Karpas-422 (cell line): ENCODE data around the gene ARMC3. TPM values are rescaled to one million over a fixed set of nuclear protein-coding genes. Genes with fewer than 3 reads are reported as not detected.

Experiments used
- DNase-seq: peaks from one replicate; pipeline ENCODE4 v3.0.0-alpha.2; 2015
- H2AFZ ChIP-seq: fragments of 200-600 bp; sonication (generic); 2 replicates; pipeline ENCODE4 v1.6.1; 2014; ENCODE audit warnings: antibody characterized with exemption, low read length, mixed read lengths
- H3K27ac ChIP-seq: fragments of 200-600 bp; sonication (generic); 2 replicates; pipeline ENCODE4 v1.5.1; 2014; ENCODE audit warnings: mild to moderate bottlenecking, low read length, moderate library complexity
- H3K27me3 ChIP-seq: fragments of 200-600 bp; sonication (generic); 2 replicates; pipeline ENCODE4 v1.6.1; 2014; ENCODE audit warnings: low read length, mixed read lengths
- H3K36me3 ChIP-seq: fragments of 200-600 bp; sonication (generic); 2 replicates; pipeline ENCODE4 v1.6.1; 2014; ENCODE audit warnings: low read length, mixed read lengths; ENCODE audit not compliant: insufficient read depth
- H3K4me1 ChIP-seq: fragments of 200-600 bp; sonication (generic); 2 replicates; pipeline ENCODE4 v1.6.1; 2014; ENCODE audit warnings: mild to moderate bottlenecking, low read length, mixed read lengths
- H3K4me2 ChIP-seq: fragments of 200-600 bp; sonication (generic); 2 replicates; pipeline ENCODE4 v1.6.1; 2014; ENCODE audit warnings: low read length, low read depth, mild to moderate bottlenecking; ENCODE audit not compliant: poor library complexity, severe bottlenecking
- H3K4me3 ChIP-seq: fragments of 200-600 bp; sonication (generic); 2 replicates; pipeline ENCODE4 v1.5.1; 2014; ENCODE audit warnings: mild to moderate bottlenecking, antibody characterized with exemption, low read length, mixed read lengths
- H3K79me2 ChIP-seq: fragments of 200-600 bp; sonication (generic); 2 replicates; pipeline ENCODE4 v1.6.1; 2014; ENCODE audit warnings: mild to moderate bottlenecking, low read length, mixed read lengths
- H3K9ac ChIP-seq: fragments of 200-600 bp; sonication (generic); 2 replicates; pipeline ENCODE4 v1.6.0; 2014; ENCODE audit warnings: low read length
- H3K9me2 ChIP-seq: fragments of 200-600 bp; sonication (generic), shearing (Covaris generic); replicated peaks from 2 replicates; pipeline ENCODE4 v1.6.0; 2014; ENCODE audit warnings: mild to moderate bottlenecking, low read length, moderate library complexity; ENCODE audit not compliant: insufficient read depth
- H3K9me3 ChIP-seq: fragments of 300-700, 200-600 bp; sonication (generic); 2 replicates; pipeline ENCODE4 v1.6.1; 2014; ENCODE audit warnings: low read length, mixed read lengths
- H4K20me1 ChIP-seq: fragments of 200-600 bp; sonication (generic); 2 replicates; pipeline ENCODE4 v1.6.1; 2014; ENCODE audit warnings: mild to moderate bottlenecking, antibody characterized with exemption, low read length, low read depth; ENCODE audit not compliant: insufficient read depth
- small RNA-seq: library from RNA; depleted of rRNA; stranded (forward); fragments of <200 nt; gene quantifications from one replicate; pipeline ENCODE3, GENCODE V24; 2014
- total RNA-seq: library from RNA; depleted of rRNA; stranded (reverse); fragments of >200 nt; shearing (Covaris generic); gene quantifications from 2 replicates; pipeline ENCODE4 v1.2.3, GENCODE V29; 2014; ENCODE audit warnings: low replicate concordance; rRNA removed

Gene ARMC3
- total RNA-seq, 1 experiment from 2014 or later = not detected

DNA sequence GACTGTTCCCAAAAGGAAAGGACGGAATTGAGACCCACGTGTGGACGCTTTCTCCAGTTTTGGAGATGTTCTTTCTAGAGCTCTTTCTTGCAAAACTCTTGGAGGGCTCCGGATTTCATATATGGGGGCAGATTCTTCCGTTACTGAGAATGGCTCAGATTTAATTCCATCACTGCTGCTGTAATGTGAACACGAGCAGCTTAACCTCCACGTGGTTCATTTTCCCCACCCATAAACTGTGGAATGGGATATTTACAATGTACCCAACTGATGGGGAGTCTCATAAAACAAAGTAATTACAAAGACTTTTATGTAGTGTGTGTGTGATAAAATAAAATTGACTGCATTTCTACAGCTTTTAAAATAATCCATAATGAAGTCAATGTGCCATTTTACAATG lies 152.4 kb downstream of the ARMC3 start:
- Histone ChIP-seq H3K27me3 (no peaks in the 10 kb centered on the region), H3K9me3 (no peaks in the 10 kb centered on the region), H4K20me1 (no peaks in the 10 kb centered on the region), H3K9ac (no peak overlapping the region), H3K27ac (no peak overlapping the region), H3K4me2 (no peak overlapping the region), H3K79me2 (no peaks in the 10 kb centered on the region), H2AFZ (no peak overlapping the region), H3K36me3 (no peaks in the 10 kb centered on the region), H3K4me1 (no peaks in the 10 kb centered on the region), H3K4me3 (no peak overlapping the region), H3K9me2 (no peaks in the 10 kb centered on the region)
- no peak for DNase-seq

DNA sequence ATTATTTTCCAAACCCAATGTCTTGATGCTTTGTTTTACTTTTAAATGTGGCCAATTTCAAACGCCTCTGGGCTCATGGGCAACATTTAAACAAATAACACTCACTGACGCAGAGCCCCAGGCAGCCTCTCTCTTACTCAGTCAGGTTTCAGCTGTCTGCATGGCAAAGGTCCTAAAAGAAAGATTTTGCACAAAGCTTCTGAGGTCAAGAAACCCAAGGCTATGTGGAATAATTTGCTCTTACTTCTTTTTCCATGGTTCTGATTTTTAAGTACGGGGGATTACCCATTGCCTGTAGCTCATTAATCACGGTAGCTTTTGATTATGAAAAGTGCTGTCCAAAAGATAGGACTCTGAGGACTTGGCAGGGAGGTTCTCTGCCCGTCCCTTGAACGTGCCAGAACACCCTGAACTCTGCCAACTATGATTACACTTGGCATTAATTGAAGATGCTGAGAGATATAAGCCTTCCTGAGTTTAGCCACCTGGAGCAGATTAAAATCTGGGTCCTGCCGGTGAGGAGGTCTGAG lies 153.4 kb downstream of the ARMC3 start:
- no peaks in the 10 kb centered on the region for H3K4me1 ChIP-seq
- no peaks in the 10 kb centered on the region for H3K9me2 ChIP-seq
- no peak overlapping the region for H3K9ac ChIP-seq
- H3K27me3 ChIP-seq = no peaks in the 10 kb centered on the region
- DNase-seq = no peak
- H3K36me3 ChIP-seq = no peaks in the 10 kb centered on the region
- no peaks in the 10 kb centered on the region for H3K79me2 ChIP-seq
- no peak overlapping the region for H3K4me2 ChIP-seq
- H3K27ac ChIP-seq = no peak overlapping the region
- no peaks in the 10 kb centered on the region for H4K20me1 ChIP-seq
- H2AFZ ChIP-seq = no peak overlapping the region
- no peak overlapping the region for H3K4me3 ChIP-seq
- H3K9me3 ChIP-seq = no peaks in the 10 kb centered on the region

DNA sequence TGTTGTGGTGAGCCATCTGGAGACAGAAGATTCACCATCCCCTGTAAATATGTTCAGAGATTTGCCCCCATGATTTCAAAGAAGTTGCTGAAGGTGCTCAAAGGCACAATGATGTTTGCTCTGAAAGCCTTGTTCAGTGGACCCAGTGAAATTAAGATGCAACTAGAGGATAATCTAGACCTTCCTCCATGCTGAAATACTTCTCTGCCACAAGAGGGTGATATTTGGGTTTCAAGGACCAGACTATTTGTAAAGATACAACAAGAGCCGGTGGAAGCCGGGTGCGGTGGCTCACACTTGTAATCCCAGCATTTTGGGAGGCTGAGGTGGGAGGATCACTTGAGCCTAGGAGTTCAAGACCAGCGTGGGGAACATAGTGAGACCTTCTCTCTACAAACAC lies 154.0 kb downstream of the ARMC3 start:
- H2AFZ ChIP-seq = no peak overlapping the region
- no peak overlapping the region for H3K4me3 ChIP-seq
- no peaks in the 10 kb centered on the region for H4K20me1 ChIP-seq
- no peaks in the 10 kb centered on the region for H3K4me1 ChIP-seq
- no peaks in the 10 kb centered on the region for H3K9me2 ChIP-seq
- DNase-seq = peak; percentile 59
- H3K9me3 ChIP-seq = no peaks in the 10 kb centered on the region
- no peaks in the 10 kb centered on the region for H3K79me2 ChIP-seq
- no peak overlapping the region for H3K4me2 ChIP-seq
- H3K27me3 ChIP-seq = no peaks in the 10 kb centered on the region
- no peaks in the 10 kb centered on the region for H3K36me3 ChIP-seq
- H3K27ac ChIP-seq = no peak overlapping the region
- H3K9ac ChIP-seq = no peak overlapping the region

Small RNAs within 50 kb of the gene (small RNA-seq; reads per million reads assigned to genes)
- gene RNA5SP304 = 0.40 reads per million, percentile 3 among the genes with 10 or more reads in this experiment

Other genes starting within 250 kb of the ARMC3 start
- gene PIP4K2A, start 213.5 kb upstream of the ARMC3 start, total RNA-seq = 32.6 and 33.1 TPM in 2 replicates
- 9.7 and 12.3 TPM in 2 replicates for gene MSRB2, start 167.5 kb downstream of the ARMC3 start, total RNA-seq